CD4-positive, alpha-beta T cell (primary cell): ENCODE results near the gene CCAR1. TPM values are rescaled to one million over a fixed set of nuclear protein-coding genes. Genes with fewer than 3 reads are reported as not detected.

Source experiments
- ATAC-seq: fragments of 200-7000 bp; cut with Tn5 transposase; one replicate; pipeline ENCODE4 v1.10.0; 2022; ENCODE audit warnings: mild to moderate bottlenecking; ENCODE audit not compliant: poor library complexity
- CTCF ChIA-PET: fragments of 350-600 bp; sonication (Branson Sonifier 250); formaldehyde crosslinking; loops from one replicate; lab custom pipeline; 2021; ENCODE audit warnings: antibody characterized with exemption, inconsistent platforms; lab: Charles Lee
- POLR2A ChIA-PET: fragments of 350-600 bp; sonication (Branson Sonifier 250); formaldehyde crosslinking; loops from one replicate; lab custom pipeline; 2021; ENCODE audit warnings: antibody characterized with exemption, inconsistent platforms; lab: Charles Lee
- DNase-seq, 14 experiments: peaks; one replicate each; pipeline ENCODE4 v3.0.0-alpha.2; 2013 to 2020; ENCODE audit warnings: mixed read lengths in 2 of 14
- H3K27ac ChIP-seq, 2 donors: one replicate each; pipeline versions ENCODE4 v1.5.1 to v1.7.0; 2013; ENCODE audit warnings: low read length in 2 of 2, low read depth in 1 of 2, mild to moderate bottlenecking in 1 of 2
- H3K27me3 ChIP-seq, 2 experiments: 1 replicate in 1 of 2; 2 replicates in 1 of 2; pipeline versions ENCODE4 v1.6.1 to v1.7.0; 2013; ENCODE audit warnings: low read length in 2 of 2, control low read depth in 1 of 2, mild to moderate bottlenecking in 1 of 2, moderate library complexity in 1 of 2; ENCODE audit not compliant: insufficient read depth in 2 of 2, control insufficient read depth in 1 of 2
- H3K36me3 ChIP-seq: one replicate; pipeline ENCODE4 v1.6.1; 2013; ENCODE audit warnings: low read length, control low read depth; ENCODE audit not compliant: insufficient read depth
- H3K4me1 ChIP-seq: one replicate; pipeline ENCODE4 v1.6.1; 2013; ENCODE audit warnings: low read length, control low read depth; ENCODE audit not compliant: insufficient read depth
- H3K4me3 ChIP-seq: one replicate; pipeline ENCODE4 v1.5.1; 2013; ENCODE audit warnings: mild to moderate bottlenecking, low read length, moderate library complexity
- H3K9me3 ChIP-seq, 2 experiments: 1 replicate in 1 of 2; 2 replicates in 1 of 2; pipeline versions ENCODE4 v1.6.1 to v1.7.0; 2013; ENCODE audit warnings: low read length in 2 of 2, mild to moderate bottlenecking in 2 of 2, control low read depth in 1 of 2, moderate library complexity in 1 of 2; ENCODE audit not compliant: control insufficient read depth in 1 of 2, insufficient read depth in 1 of 2
- H3K27ac Mint-ChIP-seq: one replicate; pipeline ENCODE4 v1.8.0; 2020; ENCODE audit warnings: mixed read lengths
- H3K27me3 Mint-ChIP-seq: one replicate; pipeline ENCODE4 v1.8.0; 2021; ENCODE audit warnings: mixed read lengths
- H3K36me3 Mint-ChIP-seq: one replicate; pipeline ENCODE4 v1.8.0; 2021; ENCODE audit warnings: low read depth, mixed read lengths
- H3K4me1 Mint-ChIP-seq: one replicate; pipeline ENCODE4 v1.8.0; 2021; ENCODE audit warnings: low read depth, mixed read lengths
- H3K4me3 Mint-ChIP-seq: one replicate; pipeline ENCODE4 v1.8.0; 2020; ENCODE audit warnings: mild to moderate bottlenecking, mixed read lengths
- H3K9me3 Mint-ChIP-seq: one replicate; pipeline ENCODE4 v1.8.0; 2020; ENCODE audit warnings: mixed read lengths
- intact Hi-C, 2 experiments: fragments of 100-400 bp; cut with DNase I in 1 of 2; cut with micrococcal nuclease in 1 of 2; formaldehyde crosslinking; loops; one replicate each; pipeline versions ENCODE4 v1.15.1 to v1.9.0; 2023 to 2025; cut with DNase I, micrococcal nuclease
- total RNA-seq, 174 experiments: library from RNA in 2 of 174; stranded (reverse) in 2 of 174; gene quantifications; one replicate each; pipeline ENCODE4 v1.2.3 and lab custom pipeline; 2021 to 2026
- TF ChIP-seq, protein P1 (sequence below): fragments of 200-600 bp; IDR thresholded peaks from one replicate; pipeline ENCODE4 v1.8.0; 2022; ENCODE audit warnings: antibody characterized with exemption, mild to moderate bottlenecking

CCAR1 gene
- total RNA-seq, 2 experiments from 2014 or later = 68.9 to 82.2 TPM

DNA sequence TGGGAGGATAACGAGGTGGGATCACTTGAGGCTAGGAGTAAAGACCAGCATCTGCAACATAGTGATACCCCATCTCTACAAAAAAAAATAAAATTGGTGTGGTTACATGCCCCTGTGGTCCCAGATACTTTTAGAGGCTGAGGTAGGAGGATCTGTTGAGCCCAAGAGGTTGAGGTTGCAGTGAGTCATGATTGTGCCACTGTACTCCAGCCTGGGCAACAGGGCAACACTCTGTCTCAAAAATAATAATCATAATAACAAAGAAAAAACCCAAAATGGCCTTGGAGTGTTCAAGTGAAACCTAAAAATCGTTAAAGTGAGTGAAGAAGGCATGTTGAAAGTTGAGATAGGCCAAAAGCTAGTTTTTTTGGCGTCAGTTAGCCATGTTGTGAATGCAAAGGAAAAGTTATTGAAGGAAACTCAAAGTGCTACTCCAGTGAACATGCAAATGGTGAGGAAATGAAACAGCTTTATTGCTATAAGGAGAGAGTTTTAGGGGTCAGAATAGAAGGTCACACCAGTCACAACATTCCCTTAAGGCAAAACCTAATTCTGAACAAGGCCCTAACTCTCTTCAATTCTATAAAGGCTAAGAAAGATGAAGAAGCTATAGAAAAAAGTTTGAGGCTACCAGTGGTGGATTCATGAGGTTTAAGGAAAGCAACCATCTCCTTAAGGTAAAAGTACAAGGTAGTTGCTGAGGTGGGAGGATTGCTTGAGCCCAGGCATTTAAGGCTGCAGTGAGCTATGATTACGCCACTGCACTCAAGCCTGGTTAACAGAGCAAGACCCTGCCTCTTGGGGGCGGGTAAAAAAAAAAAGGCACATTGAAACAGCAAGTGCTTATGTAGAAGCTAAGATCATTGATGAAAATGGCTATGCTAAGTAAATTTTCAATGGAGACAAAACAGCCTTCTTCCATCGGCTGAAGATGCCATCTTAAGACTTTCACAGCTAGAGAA, 60.9 kb downstream of the CCAR1 start:
- Mint-ChIP-seq H3K27ac (no peak overlapping the region), H3K4me1 (no peaks in the 10 kb centered on the region), H3K36me3 (peaks cover 84% of the 10 kb centered on the region), H3K4me3 (no peak overlapping the region), H3K9me3 (no peaks in the 10 kb centered on the region), H3K27me3 (no peaks in the 10 kb centered on the region)
- Histone ChIP-seq H3K27me3 (no peaks in the 10 kb centered on the region), H3K27ac (no peak overlapping the region), H3K4me1 (no peaks in the 10 kb centered on the region), H3K4me3 (no peak overlapping the region), H3K9me3 (no peaks in the 10 kb centered on the region), H3K36me3 (peaks cover 61% of the 10 kb centered on the region)
- TF ChIP-seq, protein P1, sequence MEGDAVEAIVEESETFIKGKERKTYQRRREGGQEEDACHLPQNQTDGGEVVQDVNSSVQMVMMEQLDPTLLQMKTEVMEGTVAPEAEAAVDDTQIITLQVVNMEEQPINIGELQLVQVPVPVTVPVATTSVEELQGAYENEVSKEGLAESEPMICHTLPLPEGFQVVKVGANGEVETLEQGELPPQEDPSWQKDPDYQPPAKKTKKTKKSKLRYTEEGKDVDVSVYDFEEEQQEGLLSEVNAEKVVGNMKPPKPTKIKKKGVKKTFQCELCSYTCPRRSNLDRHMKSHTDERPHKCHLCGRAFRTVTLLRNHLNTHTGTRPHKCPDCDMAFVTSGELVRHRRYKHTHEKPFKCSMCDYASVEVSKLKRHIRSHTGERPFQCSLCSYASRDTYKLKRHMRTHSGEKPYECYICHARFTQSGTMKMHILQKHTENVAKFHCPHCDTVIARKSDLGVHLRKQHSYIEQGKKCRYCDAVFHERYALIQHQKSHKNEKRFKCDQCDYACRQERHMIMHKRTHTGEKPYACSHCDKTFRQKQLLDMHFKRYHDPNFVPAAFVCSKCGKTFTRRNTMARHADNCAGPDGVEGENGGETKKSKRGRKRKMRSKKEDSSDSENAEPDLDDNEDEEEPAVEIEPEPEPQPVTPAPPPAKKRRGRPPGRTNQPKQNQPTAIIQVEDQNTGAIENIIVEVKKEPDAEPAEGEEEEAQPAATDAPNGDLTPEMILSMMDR = no peak
- DNase-seq (no peak), ATAC-seq (no peak)
- intact Hi-C loops = no loop called here
- ChIA-PET CTCF (no interaction called here), POLR2A (interaction anchor here (0.6 kb wide), 1 partner anchor 21 kb away, joined by 3 read pairs; no protein-coding TSS in a partner anchor)

DNA sequence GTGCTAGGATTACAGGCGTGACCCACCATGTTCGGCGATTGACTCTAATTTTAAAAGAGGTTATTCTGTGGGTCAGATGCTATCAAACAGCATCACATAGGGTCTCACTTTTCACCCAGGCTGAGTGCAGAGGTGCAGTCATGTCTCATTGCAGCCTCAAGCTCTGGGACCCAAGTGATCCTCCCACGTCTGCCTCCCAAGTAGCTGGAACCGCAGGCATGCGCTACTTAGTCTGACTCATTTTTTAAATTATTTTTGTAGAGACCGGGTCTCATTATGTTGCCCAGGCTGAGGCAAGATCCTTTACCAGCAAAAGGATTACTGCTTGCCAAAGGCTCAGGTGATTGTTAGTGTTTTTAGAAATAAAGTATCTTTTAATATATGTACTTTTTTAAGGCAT, 63.4 kb downstream of the CCAR1 start:
- no peaks in the 10 kb centered on the region for H3K9me3 Mint-ChIP-seq
- POLR2A ChIA-PET = no interaction called here
- CTCF ChIA-PET = no interaction called here
- TF ChIP-seq, protein P1 = no peak
- intact Hi-C loops = no loop called here
- H3K4me1 Mint-ChIP-seq = no peaks in the 10 kb centered on the region
- H3K27me3 ChIP-seq = no peaks in the 10 kb centered on the region
- no peak overlapping the region for H3K4me3 Mint-ChIP-seq
- DNase-seq (no peak), ATAC-seq (no peak)
- H3K4me3 ChIP-seq = no peak overlapping the region
- H3K4me1 ChIP-seq = no peaks in the 10 kb centered on the region
- H3K27ac ChIP-seq = no peak overlapping the region
- H3K27ac Mint-ChIP-seq = no peak overlapping the region
- H3K36me3 ChIP-seq = peaks cover 67% of the 10 kb centered on the region
- no peaks in the 10 kb centered on the region for H3K27me3 Mint-ChIP-seq
- H3K9me3 ChIP-seq = no peaks in the 10 kb centered on the region
- H3K36me3 Mint-ChIP-seq = peaks cover 81% of the 10 kb centered on the region

DNA sequence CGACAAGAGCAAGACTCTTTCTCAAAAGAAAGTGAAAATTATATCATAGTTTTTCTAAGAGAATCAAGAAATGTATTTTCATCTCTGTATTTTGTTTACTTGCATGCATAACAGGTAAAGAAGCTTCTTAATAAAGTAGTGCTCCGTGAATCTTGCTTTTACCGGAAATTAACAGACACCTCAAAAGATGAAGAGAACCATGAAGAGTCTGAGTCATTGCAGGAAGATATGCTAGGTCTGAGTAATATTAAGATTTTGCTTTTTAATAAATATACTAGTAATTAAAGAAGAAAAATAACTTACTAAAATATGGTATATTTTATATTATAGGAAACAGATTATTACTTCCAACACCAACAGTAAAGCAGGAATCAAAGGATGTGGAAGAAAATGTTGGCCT, 66.8 kb downstream of the CCAR1 start:
- Mint-ChIP-seq H3K4me3 (no peak overlapping the region), H3K36me3 (peaks cover 77% of the 10 kb centered on the region), H3K4me1 (no peaks in the 10 kb centered on the region), H3K27me3 (no peaks in the 10 kb centered on the region), H3K9me3 (no peaks in the 10 kb centered on the region), H3K27ac (no peak overlapping the region)
- H3K9me3 ChIP-seq = no peaks in the 10 kb centered on the region
- peaks cover 65% of the 10 kb centered on the region for H3K36me3 ChIP-seq
- CTCF ChIA-PET = no interaction called here
- H3K4me1 ChIP-seq = no peaks in the 10 kb centered on the region
- DNase-seq = no peak
- no peaks in the 10 kb centered on the region for H3K27me3 ChIP-seq
- POLR2A ChIA-PET = interaction anchor here (0.6 kb wide), 1 partner anchor 89 kb away, joined by 3 read pairs; no protein-coding TSS in a partner anchor
- no peak overlapping the region for H3K27ac ChIP-seq
- intact Hi-C loops = no loop called here
- no peak overlapping the region for H3K4me3 ChIP-seq
- TF ChIP-seq, protein P1 = no peak
- ATAC-seq = no peak
